T-helper 2 cell treated with Interferon-gamma antibody and Interleukin-4, amounts not matched to agents 5 μg/mL and 100 μg/mL, for 36 hours (primary cell): ENCODE data around the gene KDM4C.
A peak's percentile ranks its signal among the peaks of the same experiment; 100 is the strongest.
"Not testable (repeated sequence)": the region's sequence is repeated elsewhere in the genome, so short reads cannot be mapped to it uniquely, and the experiment has no call there.

Experiments
- DNase-seq: peaks from one replicate; pipeline ENCODE4 v3.0.0; 2021; ENCODE audit warnings: low spot score
- H3K27ac Mint-ChIP-seq: one replicate; pipeline ENCODE4 v1.8.0; 2021; ENCODE audit warnings: mild to moderate bottlenecking, mixed read lengths
- H3K27me3 Mint-ChIP-seq: one replicate; pipeline ENCODE4 v1.8.0; 2021; ENCODE audit warnings: low read depth, mixed read lengths
- H3K36me3 Mint-ChIP-seq: one replicate; pipeline ENCODE4 v1.8.0; 2021; ENCODE audit warnings: low read depth, mixed read lengths
- H3K4me1 Mint-ChIP-seq: one replicate; pipeline ENCODE4 v1.8.0; 2021; ENCODE audit warnings: low read depth, mixed read lengths
- H3K4me3 Mint-ChIP-seq: one replicate; pipeline ENCODE4 v1.8.0; 2022; ENCODE audit warnings: mild to moderate bottlenecking, moderate library complexity, mixed read lengths
- H3K9me3 Mint-ChIP-seq: one replicate; pipeline ENCODE4 v1.8.0; 2021; ENCODE audit warnings: mixed read lengths

KDM4C gene

GRCh38 chr9:6757456-6758247, at the start of gene KDM4C:
TSS of gene KDM4C (plus strand) at chr9:6757973. CDS start at chr9:6792989, 35,016 bp downstream.
- Mint-ChIP-seq H3K4me1 (peaks cover 13% of the 10 kb centered on the region), H3K36me3 (peaks cover 7% of the 10 kb centered on the region), H3K27me3 (no peaks in the 10 kb centered on the region), H3K27ac (peak within 1 kb of the TSS; percentile 99), H3K4me3 (peak within 1 kb of the TSS; percentile 98), H3K9me3 (no peaks in the 10 kb centered on the region)
- peak; percentile 94 for DNase-seq

GRCh38 chr9:6708732-6709131, 49.0 kb upstream of the KDM4C start:
- Mint-ChIP-seq H3K27ac (no peak overlapping the region), H3K36me3 (peaks cover 3% of the 10 kb centered on the region), H3K9me3 (peaks cover 13% of the 10 kb centered on the region), H3K4me3 (no peak overlapping the region), H3K27me3 (no peaks in the 10 kb centered on the region), H3K4me1 (peaks cover 5% of the 10 kb centered on the region)
- no peak for DNase-seq

- Mint-ChIP-seq H3K9me3 (peaks cover 13% of the 10 kb centered on the region), H3K27me3 (no peaks in the 10 kb centered on the region), H3K4me1 (peaks cover 4% of the 10 kb centered on the region), H3K27ac (no peak overlapping the region), H3K4me3 (no peak overlapping the region), H3K36me3 (peaks cover 3% of the 10 kb centered on the region)
- no peak for DNase-seq
Measured at GRCh38 chr9:6711403-6711802, 46.4 kb upstream of the KDM4C start.

- Mint-ChIP-seq H3K4me1 (peaks cover 6% of the 10 kb centered on the region), H3K4me3 (no peak overlapping the region), H3K36me3 (peaks cover 3% of the 10 kb centered on the region), H3K27me3 (no peaks in the 10 kb centered on the region), H3K27ac (no peak overlapping the region), H3K9me3 (peaks cover 13% of the 10 kb centered on the region)
- no peak for DNase-seq
Measured at GRCh38 chr9:6712041-6712440, 45.7 kb upstream of the KDM4C start.

GRCh38 chr9:6714176-6714575, 43.6 kb upstream of the KDM4C start:
- no peaks in the 10 kb centered on the region for H3K36me3 Mint-ChIP-seq
- peaks cover 6% of the 10 kb centered on the region for H3K4me1 Mint-ChIP-seq
- H3K9me3 Mint-ChIP-seq = no peaks in the 10 kb centered on the region
- no peak overlapping the region for H3K4me3 Mint-ChIP-seq
- no peak overlapping the region for H3K27ac Mint-ChIP-seq
- DNase-seq = no peak
- H3K27me3 Mint-ChIP-seq = peaks cover 2% of the 10 kb centered on the region

GRCh38 chr9:6715153-6715754, 42.5 kb upstream of the KDM4C start:
- H3K4me3 Mint-ChIP-seq = peak overlapping the region; percentile 88
- not testable (repeated sequence) for H3K4me1 Mint-ChIP-seq, DNase-seq, H3K9me3 Mint-ChIP-seq, H3K27me3 Mint-ChIP-seq, H3K36me3 Mint-ChIP-seq, H3K27ac Mint-ChIP-seq

- Mint-ChIP-seq H3K4me3 (peak overlapping the region; percentile 88), H3K27me3 (peaks cover 2% of the 10 kb centered on the region), H3K27ac (peak overlapping the region; percentile 91), H3K9me3 (no peaks in the 10 kb centered on the region), H3K4me1 (peaks cover 6% of the 10 kb centered on the region), H3K36me3 (no peaks in the 10 kb centered on the region)
- peak; percentile 68 for DNase-seq
Measured at GRCh38 chr9:6715755-6716643, 41.8 kb upstream of the KDM4C start.

- H3K9me3 Mint-ChIP-seq = no peaks in the 10 kb centered on the region
- H3K4me1 Mint-ChIP-seq = peaks cover 6% of the 10 kb centered on the region
- no peaks in the 10 kb centered on the region for H3K36me3 Mint-ChIP-seq
- peak overlapping the region; percentile 88 for H3K4me3 Mint-ChIP-seq
- DNase-seq = no peak
- peak overlapping the region; percentile 91 for H3K27ac Mint-ChIP-seq
- H3K27me3 Mint-ChIP-seq = peaks cover 2% of the 10 kb centered on the region
Measured at GRCh38 chr9:6716766-6717165, 41.0 kb upstream of the KDM4C start.

- Mint-ChIP-seq H3K36me3 (no peaks in the 10 kb centered on the region), H3K4me3 (no peak overlapping the region), H3K27ac (no peak overlapping the region), H3K9me3 (no peaks in the 10 kb centered on the region), H3K4me1 (no peaks in the 10 kb centered on the region), H3K27me3 (peaks cover 2% of the 10 kb centered on the region)
- DNase-seq = no peak
Measured at GRCh38 chr9:6723881-6724420, 33.8 kb upstream of the KDM4C start.

GRCh38 chr9:6733257-6733656, 24.5 kb upstream of the KDM4C start:
- no peak for DNase-seq
- no peaks in the 10 kb centered on the region for H3K9me3 Mint-ChIP-seq
- H3K4me3 Mint-ChIP-seq = no peak overlapping the region
- no peak overlapping the region for H3K27ac Mint-ChIP-seq
- H3K36me3 Mint-ChIP-seq = no peaks in the 10 kb centered on the region
- no peaks in the 10 kb centered on the region for H3K4me1 Mint-ChIP-seq
- no peaks in the 10 kb centered on the region for H3K27me3 Mint-ChIP-seq

GRCh38 chr9:6733831-6734230, 23.9 kb upstream of the KDM4C start:
- H3K9me3 Mint-ChIP-seq = no peaks in the 10 kb centered on the region
- no peaks in the 10 kb centered on the region for H3K36me3 Mint-ChIP-seq
- no peak for DNase-seq
- no peaks in the 10 kb centered on the region for H3K4me1 Mint-ChIP-seq
- H3K27me3 Mint-ChIP-seq = no peaks in the 10 kb centered on the region
- H3K27ac Mint-ChIP-seq = no peak overlapping the region
- H3K4me3 Mint-ChIP-seq = no peak overlapping the region

- H3K36me3 Mint-ChIP-seq = no peaks in the 10 kb centered on the region
- no peaks in the 10 kb centered on the region for H3K27me3 Mint-ChIP-seq
- H3K4me3 Mint-ChIP-seq = no peak overlapping the region
- no peaks in the 10 kb centered on the region for H3K4me1 Mint-ChIP-seq
- H3K27ac Mint-ChIP-seq = no peak overlapping the region
- DNase-seq = no peak
- no peaks in the 10 kb centered on the region for H3K9me3 Mint-ChIP-seq
Measured at GRCh38 chr9:6735422-6735821, 22.4 kb upstream of the KDM4C start.

- Mint-ChIP-seq H3K9me3 (no peaks in the 10 kb centered on the region), H3K27me3 (no peaks in the 10 kb centered on the region), H3K4me3 (no peak overlapping the region), H3K4me1 (no peaks in the 10 kb centered on the region), H3K36me3 (no peaks in the 10 kb centered on the region), H3K27ac (no peak overlapping the region)
- DNase-seq = no peak
Measured at GRCh38 chr9:6739218-6739617, 18.6 kb upstream of the KDM4C start.

- DNase-seq, H3K36me3 Mint-ChIP-seq, H3K27me3 Mint-ChIP-seq, H3K4me3 Mint-ChIP-seq, H3K9me3 Mint-ChIP-seq, H3K27ac Mint-ChIP-seq, H3K4me1 Mint-ChIP-seq: not testable (repeated sequence)
Measured at GRCh38 chr9:6748861-6749260, 8.9 kb upstream of the KDM4C start.
